Neutrophil (primary cell): ENCODE results near the gene PLN.

Experiments used
- H3K27ac ChIP-seq: fragments of 200-600 bp; sonication (generic); 2 replicates; pipeline ENCODE4 v1.5.1; 2016; ENCODE audit warnings: mild to moderate bottlenecking, moderate library complexity
- H3K27me3 ChIP-seq: fragments of 200-600 bp; sonication (generic); 2 replicates; pipeline ENCODE4 v1.6.0; 2016; ENCODE audit warnings: mild to moderate bottlenecking
- H3K36me3 ChIP-seq: fragments of 200-600 bp; sonication (generic); 2 replicates; pipeline ENCODE4 v1.5.1; 2017
- H3K4me1 ChIP-seq, 2 experiments: fragments of 200-600 bp in 1 of 2; sonication (generic) in 1 of 2; 1 replicate in 1 of 2; 2 replicates in 1 of 2; pipeline versions ENCODE4 v1.5.1 to v1.6.1; 2013 to 2016; ENCODE audit warnings: low read depth in 1 of 2, low read length in 1 of 2, mild to moderate bottlenecking in 1 of 2, moderate library complexity in 1 of 2; ENCODE audit not compliant: control insufficient read depth in 1 of 2, insufficient read depth in 1 of 2
- H3K4me3 ChIP-seq, 2 experiments: fragments of 200-600 bp in 1 of 2; sonication (generic) in 1 of 2; 1 replicate in 1 of 2; 2 replicates in 1 of 2; pipeline ENCODE4 v1.5.1; 2013 to 2016; ENCODE audit warnings: low read depth in 1 of 2, low read length in 1 of 2, mild to moderate bottlenecking in 1 of 2, moderate library complexity in 1 of 2
- H3K9me3 ChIP-seq: fragments of 200-600 bp; sonication (generic); 2 replicates; pipeline ENCODE4 v1.5.1; 2016
- TF ChIP-seq, protein P1 (sequence below): fragments of 200-600 bp; sonication (generic); IDR thresholded peaks from 2 replicates; pipeline ENCODE4 v1.5.1; 2016; ENCODE audit warnings: antibody characterized with exemption

The PLN gene

DNA sequence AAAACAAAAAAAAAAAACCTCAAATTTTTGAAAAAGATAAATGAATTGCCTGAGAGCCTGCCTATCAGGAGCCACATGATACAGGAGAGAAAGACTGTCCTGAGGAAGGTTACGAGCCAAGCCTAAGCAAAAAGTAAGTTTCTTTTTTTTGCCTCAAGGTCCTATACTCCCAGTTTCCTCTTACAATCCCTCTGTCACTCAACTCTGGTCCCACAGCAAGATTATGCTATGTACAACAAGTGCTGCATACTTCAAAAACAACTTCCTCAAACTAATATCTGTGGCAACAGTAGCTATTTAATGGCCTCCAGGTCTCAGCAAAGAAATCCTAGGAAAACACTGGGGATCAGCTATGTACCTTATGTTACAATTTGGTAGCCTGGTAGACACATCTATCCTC lies 46.8 kb downstream of the PLN start:
- TF ChIP-seq, protein P1, sequence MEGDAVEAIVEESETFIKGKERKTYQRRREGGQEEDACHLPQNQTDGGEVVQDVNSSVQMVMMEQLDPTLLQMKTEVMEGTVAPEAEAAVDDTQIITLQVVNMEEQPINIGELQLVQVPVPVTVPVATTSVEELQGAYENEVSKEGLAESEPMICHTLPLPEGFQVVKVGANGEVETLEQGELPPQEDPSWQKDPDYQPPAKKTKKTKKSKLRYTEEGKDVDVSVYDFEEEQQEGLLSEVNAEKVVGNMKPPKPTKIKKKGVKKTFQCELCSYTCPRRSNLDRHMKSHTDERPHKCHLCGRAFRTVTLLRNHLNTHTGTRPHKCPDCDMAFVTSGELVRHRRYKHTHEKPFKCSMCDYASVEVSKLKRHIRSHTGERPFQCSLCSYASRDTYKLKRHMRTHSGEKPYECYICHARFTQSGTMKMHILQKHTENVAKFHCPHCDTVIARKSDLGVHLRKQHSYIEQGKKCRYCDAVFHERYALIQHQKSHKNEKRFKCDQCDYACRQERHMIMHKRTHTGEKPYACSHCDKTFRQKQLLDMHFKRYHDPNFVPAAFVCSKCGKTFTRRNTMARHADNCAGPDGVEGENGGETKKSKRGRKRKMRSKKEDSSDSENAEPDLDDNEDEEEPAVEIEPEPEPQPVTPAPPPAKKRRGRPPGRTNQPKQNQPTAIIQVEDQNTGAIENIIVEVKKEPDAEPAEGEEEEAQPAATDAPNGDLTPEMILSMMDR, result no peak
- H3K4me1 ChIP-seq, result no peaks in the 10 kb centered on the region

DNA sequence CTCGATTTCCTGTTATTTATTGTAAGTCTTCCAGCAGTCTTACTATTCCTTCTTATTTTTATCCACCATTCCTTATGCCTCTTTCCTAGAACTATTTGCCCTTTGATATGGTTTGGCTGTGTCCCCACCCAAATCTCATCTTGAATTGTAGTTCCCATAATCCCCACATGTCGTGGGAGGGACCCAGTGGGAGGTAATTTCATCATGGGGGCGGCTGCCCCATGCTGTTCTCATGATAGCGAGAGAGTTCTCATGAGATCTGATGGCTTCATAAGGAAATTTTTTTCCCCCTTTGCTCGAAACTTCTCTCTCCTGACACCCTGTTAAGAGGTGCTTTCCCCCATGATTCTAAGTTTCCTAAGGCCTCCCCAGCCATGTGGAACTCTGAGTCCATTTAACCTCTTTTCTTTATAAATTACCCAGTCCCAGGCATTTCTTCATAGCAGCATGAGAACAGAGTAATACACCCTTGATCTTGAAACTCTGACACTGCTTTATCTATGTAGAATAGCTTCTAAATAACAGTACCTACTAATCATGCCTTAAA lies 48.8 kb downstream of the PLN start:
- H3K36me3 ChIP-seq, result no peaks in the 10 kb centered on the region

More for the DNA sequence above, 46.8 kb downstream of the PLN start:
- Histone ChIP-seq H3K27ac (no peak overlapping the region), H3K36me3 (no peaks in the 10 kb centered on the region), H3K9me3 (no peaks in the 10 kb centered on the region), H3K27me3 (no peaks in the 10 kb centered on the region), H3K4me3 (no peak overlapping the region)

DNA sequence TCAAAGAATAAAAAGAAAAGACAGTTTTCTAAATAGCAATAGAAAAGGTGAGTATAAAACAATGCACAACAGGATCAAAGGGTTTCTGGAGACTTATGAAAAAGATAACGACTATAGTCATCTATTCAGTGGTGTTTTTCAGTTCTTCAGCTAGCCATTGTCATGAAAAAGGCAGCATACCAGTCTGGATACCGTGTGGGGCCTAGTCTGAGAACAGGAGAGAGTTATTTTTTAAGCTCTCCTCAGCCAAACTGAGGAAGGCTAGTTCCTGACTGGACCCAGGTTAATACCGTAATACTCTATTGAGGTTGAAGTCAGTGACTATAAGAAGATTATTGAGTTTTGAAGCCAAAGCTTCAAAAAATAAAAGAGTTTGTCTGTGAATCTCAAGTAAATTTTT lies 49.5 kb downstream of the PLN start:
- Histone ChIP-seq H3K4me3 (no peak overlapping the region), H3K27me3 (no peaks in the 10 kb centered on the region), H3K4me1 (no peaks in the 10 kb centered on the region), H3K9me3 (no peaks in the 10 kb centered on the region), H3K36me3 (no peaks in the 10 kb centered on the region), H3K27ac (no peak overlapping the region)
- TF ChIP-seq, protein P1, result no peak

More for the DNA sequence above, 48.8 kb downstream of the PLN start:
- H3K27me3 ChIP-seq, result no peaks in the 10 kb centered on the region
- no peak overlapping the region for H3K4me3 ChIP-seq
- no peak overlapping the region for H3K27ac ChIP-seq
- no peaks in the 10 kb centered on the region for H3K4me1 ChIP-seq
- no peaks in the 10 kb centered on the region for H3K9me3 ChIP-seq
- TF ChIP-seq, protein P1, result no peak

DNA sequence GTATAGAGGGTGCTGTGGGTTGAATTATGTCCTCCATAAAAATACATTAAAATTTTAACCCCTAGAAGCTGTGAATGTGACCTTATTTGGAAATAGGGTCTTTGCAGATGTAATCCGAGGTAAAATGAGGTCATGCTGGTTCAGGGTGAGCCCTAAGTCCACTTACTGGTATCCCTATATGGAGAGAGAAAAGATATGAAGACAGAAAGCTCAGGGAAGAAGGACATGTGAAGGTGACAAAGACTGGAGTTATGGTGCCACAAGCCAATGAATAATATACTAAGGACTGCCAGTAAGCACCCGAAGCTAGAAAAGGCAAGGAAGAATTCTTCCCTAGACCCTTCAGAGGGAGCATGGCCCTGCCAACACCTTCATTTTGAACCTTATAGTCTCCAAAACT lies 50.2 kb downstream of the PLN start:
- Histone ChIP-seq H3K9me3 (no peaks in the 10 kb centered on the region), H3K4me3 (no peak overlapping the region), H3K27ac (no peak overlapping the region), H3K27me3 (no peaks in the 10 kb centered on the region), H3K36me3 (no peaks in the 10 kb centered on the region), H3K4me1 (no peaks in the 10 kb centered on the region)
- TF ChIP-seq, protein P1, result no peak

GRCh38 chr6:118602300-118602699 lies 54.2 kb downstream of the PLN start:
- H3K36me3 ChIP-seq, result no peaks in the 10 kb centered on the region
- TF ChIP-seq, protein P1, result no peak
- H3K4me3 ChIP-seq, result no peak overlapping the region
- H3K27me3 ChIP-seq, result no peaks in the 10 kb centered on the region
- H3K9me3 ChIP-seq, result no peaks in the 10 kb centered on the region
- H3K27ac ChIP-seq, result no peak overlapping the region
- no peaks in the 10 kb centered on the region for H3K4me1 ChIP-seq

DNA sequence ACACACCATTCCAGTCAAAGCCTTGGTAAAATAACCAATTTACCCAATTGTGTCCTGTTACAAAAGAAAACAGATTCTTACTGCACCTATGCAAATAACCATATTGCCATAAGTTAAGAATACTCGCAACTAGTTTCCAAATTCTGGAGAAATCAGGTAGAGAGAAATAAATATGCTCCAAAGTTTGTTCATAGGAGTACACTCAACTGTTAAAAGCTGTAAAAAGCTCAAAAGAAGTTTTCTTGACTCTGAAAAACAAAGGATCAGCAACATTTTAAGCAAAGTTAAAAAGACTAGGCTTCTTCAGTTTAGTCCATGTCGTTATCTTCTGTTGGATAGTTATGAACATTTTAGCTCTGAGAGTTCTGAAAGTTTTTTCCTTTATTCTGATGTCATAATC lies 55.3 kb downstream of the PLN start:
- H3K4me3 ChIP-seq, result no peak overlapping the region
- no peaks in the 10 kb centered on the region for H3K4me1 ChIP-seq
- no peaks in the 10 kb centered on the region for H3K9me3 ChIP-seq
- TF ChIP-seq, protein P1, result no peak
- no peak overlapping the region for H3K27ac ChIP-seq
- H3K36me3 ChIP-seq, result no peaks in the 10 kb centered on the region
- no peaks in the 10 kb centered on the region for H3K27me3 ChIP-seq
